MM.1S (cell line): ENCODE results near the gene CCDC127.

Experiments used
- CTCF ChIP-seq: fragments of 300-600 bp; sonication (generic); IDR thresholded peaks from 2 replicates; pipeline ENCODE4 v1.5.1; 2016; ENCODE audit warnings: antibody characterized with exemption, low read length, mixed read lengths
- EZH2 ChIP-seq: fragments of 300-600 bp; sonication (generic); optimal IDR thresholded peaks from 2 replicates; pipeline ENCODE3; 2017; ENCODE audit warnings: low read depth, mild to moderate bottlenecking, antibody characterized with exemption, low read length, mixed read lengths
- EZH2phosphoT487 ChIP-seq: fragments of 300-600 bp; sonication (generic); IDR thresholded peaks from 2 replicates; pipeline ENCODE4 v1.6.1; 2018; ENCODE audit warnings: antibody characterized with exemption, low read length

- no peak for TF ChIP-seq CTCF
- TF ChIP-seq EZH2 = no peak
- TF ChIP-seq EZH2phosphoT487 = no peak
Observed at GRCh38 chr5:172841-173251, 45.1 kb downstream of the CCDC127 start.
